Fibroblast of the aortic adventitia (primary cell): ENCODE data around the gene WNT3A. TPM values are rescaled to one million over a fixed set of nuclear protein-coding genes. Genes with fewer than 3 reads are reported as not detected.

Experiments
- DNase-seq: peaks from one replicate; pipeline ENCODE4 v3.0.0-alpha.2; 2010; ENCODE audit warnings: low read depth
- H3K4me3 ChIP-seq: 2 replicates; pipeline ENCODE4 v1.5.1; 2011; ENCODE audit warnings: low read depth, mild to moderate bottlenecking, control low read depth, low read length, moderate library complexity
- CTCF ChIP-seq: IDR thresholded peaks from 2 replicates; pipeline ENCODE4 v1.5.1; 2011; ENCODE audit warnings: mild to moderate bottlenecking, low read length, control low read depth, inconsistent platforms; ENCODE audit not compliant: insufficient read depth
- total RNA-seq: library from RNA; depleted of rRNA; stranded (reverse); fragments of >200 nt; gene quantifications from 2 replicates; pipeline ENCODE4 v1.2.3, GENCODE V29; 2012; ENCODE audit warnings: low replicate concordance

The WNT3A gene
- total RNA-seq, 1 donor, result not detected

DNA sequence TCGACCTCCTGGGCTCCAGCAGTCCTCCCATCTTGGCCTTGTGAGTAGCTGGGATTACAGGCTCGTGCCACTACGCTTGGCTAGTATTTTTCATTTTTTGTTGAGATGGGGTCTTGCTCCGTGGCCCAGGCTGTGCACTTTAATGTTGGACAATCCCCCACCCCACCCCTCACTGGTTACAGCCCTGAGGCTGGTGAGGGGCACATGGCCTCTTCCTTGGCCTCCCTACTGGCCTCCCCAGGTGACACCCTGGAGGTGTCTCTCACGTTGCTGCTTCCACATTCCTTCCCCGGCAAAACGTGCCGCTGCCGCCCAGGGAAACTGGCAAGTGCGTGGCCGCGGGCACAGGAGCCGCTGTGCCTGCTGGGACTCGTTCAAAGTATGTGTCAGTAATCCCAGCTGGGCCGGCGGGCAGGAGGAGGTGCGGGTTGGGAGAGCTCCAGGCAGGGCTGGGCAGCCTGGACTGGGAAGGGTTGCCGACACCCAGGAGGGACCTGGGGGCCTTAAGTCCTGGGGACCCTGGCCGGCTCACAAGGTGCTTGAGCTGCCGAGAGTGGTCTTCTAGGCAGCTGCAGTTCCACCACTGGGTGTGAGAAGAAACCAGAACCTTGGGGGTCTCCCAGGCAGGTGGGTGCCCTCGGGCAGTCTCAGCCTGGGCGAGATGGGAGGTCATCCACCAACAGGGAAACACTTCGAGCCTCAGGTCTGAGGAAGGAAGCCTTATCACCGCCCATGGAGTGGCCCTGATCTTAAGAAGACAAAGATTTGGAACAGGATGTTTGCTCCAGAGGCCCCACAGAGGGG, 6.5 kb downstream of the WNT3A start:
- no peak for DNase-seq
- no peak overlapping the region for H3K4me3 ChIP-seq
- TF ChIP-seq CTCF, result no peak

DNA sequence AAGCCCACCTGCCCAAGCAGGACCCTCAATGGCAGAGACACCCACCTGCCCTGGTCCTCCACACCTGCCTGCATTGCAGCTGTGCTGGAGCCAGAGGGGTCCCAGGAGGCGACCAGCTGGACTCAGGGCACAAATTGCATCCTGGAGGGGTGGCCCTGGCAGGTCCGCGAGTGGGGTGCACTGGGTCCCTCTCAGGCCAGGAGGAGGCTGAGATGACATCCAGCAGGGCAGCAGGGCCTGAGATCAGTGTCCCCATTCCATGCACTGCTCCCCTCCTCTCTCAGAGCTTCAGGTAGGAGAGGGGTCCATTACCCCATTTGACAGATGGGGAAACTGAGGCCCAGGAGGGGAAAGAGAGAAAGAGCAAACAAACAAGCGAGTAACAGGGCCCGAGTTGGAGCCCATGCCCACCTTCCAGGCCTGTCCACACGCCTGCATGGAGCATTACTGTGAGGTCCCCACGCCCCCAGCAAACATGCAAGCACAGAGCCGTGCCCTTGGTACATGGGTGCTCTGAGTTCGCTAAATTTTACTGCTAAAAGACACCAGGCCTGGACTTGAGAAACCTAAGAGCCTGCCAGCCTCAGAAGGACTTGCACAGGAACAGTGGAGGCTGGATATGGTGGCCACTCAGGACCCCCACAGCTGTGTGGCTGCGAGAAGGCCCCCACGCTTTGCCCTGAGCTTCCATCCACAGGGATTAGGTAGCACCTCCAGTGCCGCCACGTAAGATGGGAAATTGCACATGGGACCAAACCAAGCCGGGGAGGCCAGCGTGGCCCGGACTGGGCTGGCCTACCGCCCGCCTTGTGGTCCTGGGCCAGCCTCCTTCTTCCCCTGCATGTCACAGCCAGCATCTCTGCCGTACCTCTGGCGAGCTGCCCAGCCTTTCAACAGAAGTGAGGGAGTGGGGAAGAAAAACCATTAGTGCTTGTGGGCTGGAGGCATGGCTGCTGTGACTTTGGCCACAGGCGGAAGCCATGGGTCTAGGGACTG, 7.4 kb downstream of the WNT3A start:
- peak; percentile 37 for DNase-seq
- H3K4me3 ChIP-seq, result no peak overlapping the region
- no peak for TF ChIP-seq CTCF

DNA sequence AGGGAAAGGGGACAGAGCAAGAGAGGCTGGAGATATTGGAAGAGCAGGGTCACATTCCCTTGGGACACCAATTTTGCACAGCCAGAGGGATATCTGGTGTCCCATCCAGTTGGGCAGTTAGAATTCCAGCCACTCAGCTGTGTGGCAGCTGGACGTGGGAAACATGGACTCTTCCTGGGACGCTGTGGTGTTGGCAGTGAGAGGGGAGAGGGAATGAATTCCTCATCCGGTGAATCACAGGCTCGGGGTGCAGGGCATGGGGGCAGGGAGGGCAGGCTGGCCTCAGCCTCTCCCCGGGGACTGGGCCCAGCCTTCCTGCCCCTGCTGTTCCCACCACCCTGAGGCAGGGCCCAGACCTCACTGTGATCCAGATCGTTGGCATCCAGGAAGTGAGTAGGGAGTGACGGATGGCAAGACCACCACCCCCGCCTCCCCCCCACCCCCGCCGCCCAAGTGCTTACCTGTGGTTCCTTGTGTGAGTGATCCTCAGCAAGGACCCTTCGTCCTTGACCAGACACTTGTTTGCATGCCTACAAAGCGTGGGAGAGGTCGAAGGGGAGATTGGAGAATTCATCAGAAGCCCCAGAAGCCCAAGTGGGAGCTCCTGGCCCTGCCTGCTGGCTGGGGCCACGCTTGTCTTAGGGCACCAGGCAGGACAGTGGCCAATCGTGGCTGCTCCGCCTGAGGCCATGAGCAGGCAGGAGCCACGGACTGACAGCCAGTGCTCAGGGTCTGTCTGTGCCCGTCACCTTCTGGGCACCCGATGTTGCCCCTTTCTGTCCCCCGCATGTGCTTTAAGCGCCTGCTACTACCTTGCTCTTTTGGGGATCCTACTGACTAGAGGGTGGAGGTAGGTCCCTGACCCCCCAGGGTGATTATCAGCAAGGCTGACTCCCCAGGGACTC, 8.7 kb downstream of the WNT3A start:
- no peak overlapping the region for H3K4me3 ChIP-seq
- peak; percentile 17 for DNase-seq
- TF ChIP-seq CTCF, result no peak

DNA sequence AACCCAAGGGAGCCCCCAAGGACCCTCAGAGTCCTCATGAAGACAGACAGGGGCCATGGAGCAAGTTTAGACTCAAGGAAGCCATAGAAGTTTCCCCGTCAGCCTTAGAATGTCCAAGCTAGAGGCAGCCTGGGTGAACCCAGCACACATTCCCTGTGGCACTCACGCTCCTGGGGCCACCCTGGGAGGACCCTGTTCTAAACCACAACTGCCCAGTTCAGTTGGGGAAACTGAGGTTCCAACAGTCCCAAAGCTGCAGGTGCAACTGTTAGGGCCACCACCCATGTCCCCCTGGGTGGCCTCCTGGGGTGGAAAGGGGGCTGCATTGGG, 9.3 kb downstream of the WNT3A start:
- no peak overlapping the region for H3K4me3 ChIP-seq
- TF ChIP-seq CTCF, result no peak
- no peak for DNase-seq

GRCh38 chr1:228016653-228017355, 10.0 kb downstream of the WNT3A start:
- DNase-seq, result no peak
- no peak for TF ChIP-seq CTCF
- no peak overlapping the region for H3K4me3 ChIP-seq
